IMR-90 (cell line): Measurements from ENCODE around the gene TNFRSF1B. TPM values are rescaled to one million over a fixed set of nuclear protein-coding genes. Genes with fewer than 3 reads are reported as not detected.

Experiments used
- ATAC-seq: fragments of 200-7000 bp; cut with Tn5 transposase; 2 replicates; pipeline ENCODE4 v1.9.1; 2020; ENCODE audit warnings: low read depth, mild to moderate bottlenecking, moderate library complexity
- BruUV-seq: library from RNA; stranded (reverse); fragments of 400-500 nt; replicated peaks from 2 replicates; lab custom pipeline; 2021; lab: Mats Ljungman, UMichigan
- CTCF ChIA-PET: fragments of 300-600 bp; formaldehyde crosslinking; extraction: SDS; loops from one replicate; lab custom pipeline; 2021; ENCODE audit warnings: antibody characterized with exemption; lab: Yijun Ruan, JAX
- POLR2A ChIA-PET: fragments of 300-600 bp; sonication (Branson Sonifier 250); formaldehyde crosslinking; loops from one replicate; lab custom pipeline; 2022; ENCODE audit warnings: antibody characterized with exemption; ENCODE audit not compliant: unreplicated experiment; lab: Charles Lee
- DNase-seq: peaks from one replicate; pipeline ENCODE4 v3.0.0; 2013
- H2AFZ ChIP-seq: replicated peaks from 2 replicates; pipeline ENCODE3; 2013; ENCODE audit warnings: low read length, mild to moderate bottlenecking; ENCODE audit not compliant: poor library complexity
- H2AK5ac ChIP-seq: 2 replicates; pipeline ENCODE4 v1.6.1; 2013; ENCODE audit warnings: low read depth, low read length, inconsistent platforms
- H2AK9ac ChIP-seq: replicated peaks from 2 replicates; pipeline ENCODE3; 2013; ENCODE audit warnings: mild to moderate bottlenecking, low read depth, low read length, moderate library complexity; ENCODE audit not compliant: poor library complexity
- H2BK120ac ChIP-seq: 2 replicates; pipeline ENCODE4 v1.6.1; 2013; ENCODE audit warnings: low read depth, low read length, inconsistent platforms
- H2BK15ac ChIP-seq: 3 replicates; pipeline ENCODE4 v1.6.1; 2013; ENCODE audit warnings: low read depth, low read length, inconsistent platforms
- H2BK20ac ChIP-seq: 2 replicates; pipeline ENCODE4 v1.6.1; 2013; ENCODE audit warnings: low read depth, mild to moderate bottlenecking, inconsistent platforms, low read length, moderate library complexity
- H2BK5ac ChIP-seq: 2 replicates; pipeline ENCODE4 v1.6.1; 2013; ENCODE audit warnings: mild to moderate bottlenecking, low read depth, low read length, inconsistent platforms; ENCODE audit not compliant: poor library complexity, severe bottlenecking
- H3K14ac ChIP-seq: replicated peaks from 2 replicates; pipeline ENCODE4 v1.6.1; 2013; ENCODE audit warnings: low read depth, low read length, inconsistent platforms
- H3K18ac ChIP-seq: 2 replicates; pipeline ENCODE4 v1.6.1; 2013; ENCODE audit warnings: low read depth, low read length, control low read depth
- H3K23ac ChIP-seq: 2 replicates; pipeline ENCODE4 v1.6.1; 2013; ENCODE audit warnings: low read depth, low read length, inconsistent platforms
- H3K27ac ChIP-seq: 2 replicates; pipeline ENCODE4 v1.5.1; 2013; ENCODE audit warnings: mild to moderate bottlenecking, control low read depth, low read length; ENCODE audit not compliant: insufficient read depth
- H3K27me3 ChIP-seq: 2 replicates; pipeline ENCODE4 v1.6.1; 2013; ENCODE audit warnings: low read length; ENCODE audit not compliant: control insufficient read depth, insufficient read depth
- H3K36me3 ChIP-seq: 2 replicates; pipeline ENCODE4 v1.6.1; 2013; ENCODE audit warnings: low read length, mixed read lengths; ENCODE audit not compliant: control insufficient read depth, insufficient read depth
- H3K4ac ChIP-seq: 2 replicates; pipeline ENCODE4 v1.6.1; 2013; ENCODE audit warnings: low read depth, low read length, inconsistent platforms
- H3K4me1 ChIP-seq: 2 replicates; pipeline ENCODE4 v1.6.1; 2013; ENCODE audit warnings: low read length, mixed read lengths; ENCODE audit not compliant: control insufficient read depth, insufficient read depth
- H3K4me2 ChIP-seq: 2 replicates; pipeline ENCODE4 v1.6.1; 2013; ENCODE audit warnings: low read depth, mild to moderate bottlenecking, control low read depth, low read length, moderate library complexity
- H3K4me3 ChIP-seq: 2 replicates; pipeline ENCODE4 v1.5.1; 2013; ENCODE audit warnings: low read depth, mild to moderate bottlenecking, control low read depth, low read length, moderate library complexity; ENCODE audit not compliant: insufficient read depth
- H3K56ac ChIP-seq: 2 replicates; pipeline ENCODE4 v1.6.1; 2013; ENCODE audit warnings: low read length, inconsistent platforms; ENCODE audit not compliant: insufficient read depth; ENCODE audit errors: extremely low read depth
- H3K79me1 ChIP-seq, 2 experiments: 2 replicates each; pipeline ENCODE4 v1.6.1; 2013; ENCODE audit warnings: low read length in 2 of 2, inconsistent platforms in 1 of 2, low read depth in 1 of 2
- H3K9ac ChIP-seq: 2 replicates; pipeline ENCODE4 v1.6.1; 2013; ENCODE audit warnings: low read depth, low read length, control low read depth
- H3K9me1 ChIP-seq: 2 replicates; pipeline ENCODE4 v1.6.1; 2013; ENCODE audit warnings: low read length, inconsistent platforms; ENCODE audit not compliant: insufficient read depth
- H3K9me3 ChIP-seq: 2 replicates; pipeline ENCODE4 v1.6.1; 2013; ENCODE audit warnings: low read length; ENCODE audit not compliant: control insufficient read depth, insufficient read depth
- H4K20me1 ChIP-seq: 2 replicates; pipeline ENCODE4 v1.6.1; 2013; ENCODE audit warnings: low read length, inconsistent platforms; ENCODE audit not compliant: insufficient read depth
- H4K5ac ChIP-seq: 2 replicates; pipeline ENCODE4 v1.6.1; 2013; ENCODE audit warnings: mild to moderate bottlenecking, low read depth, low read length, control low read depth
- H4K8ac ChIP-seq, 2 experiments: 2 replicates each; pipeline ENCODE4 v1.6.1; 2013; ENCODE audit warnings: low read depth in 2 of 2, low read length in 2 of 2, control low read depth in 1 of 2, inconsistent platforms in 1 of 2
- H4K91ac ChIP-seq: 2 replicates; pipeline ENCODE4 v1.6.1; 2013; ENCODE audit warnings: low read depth, low read length, inconsistent platforms; ENCODE audit not compliant: insufficient read depth
- BHLHE40 ChIP-seq: fragments of 150-350 bp; IDR thresholded peaks from 2 replicates; pipeline ENCODE4 v1.6.1; 2016; ENCODE audit warnings: mild to moderate bottlenecking, low read depth, low read length
- CEBPB ChIP-seq: IDR thresholded peaks from 2 replicates; pipeline ENCODE4 v1.6.1; 2012; ENCODE audit warnings: low read depth, low read length, improper control_type of control experiment
- CHD1 ChIP-seq: IDR thresholded peaks from 2 replicates; pipeline ENCODE4 v1.6.1; 2012; ENCODE audit warnings: low read depth, low read length, improper control_type of control experiment
- FOS ChIP-seq: fragments of 150-350 bp; IDR thresholded peaks from 2 replicates; pipeline ENCODE4 v1.6.1; 2016; ENCODE audit warnings: low read depth, low read length
- MAFK ChIP-seq: IDR thresholded peaks from 2 replicates; pipeline ENCODE4 v1.6.1; 2012; ENCODE audit warnings: low read depth, low read length, improper control_type of control experiment
- MAZ ChIP-seq: IDR thresholded peaks from 2 replicates; pipeline ENCODE4 v1.6.1; 2012; ENCODE audit warnings: low read depth, mild to moderate bottlenecking, low read length, improper control_type of control experiment, moderate library complexity, borderline replicate concordance
- MXI1 ChIP-seq: IDR thresholded peaks from 2 replicates; pipeline ENCODE4 v1.6.1; 2012; ENCODE audit warnings: low read depth, mild to moderate bottlenecking, low read length, moderate library complexity, borderline replicate concordance
- NFE2L2 ChIP-seq: fragments of 150-350 bp; IDR thresholded peaks from 2 replicates; pipeline ENCODE4 v1.6.1; 2016; ENCODE audit warnings: low read depth, mild to moderate bottlenecking, low read length
- POLR2A ChIP-seq: IDR thresholded peaks from 2 replicates; pipeline ENCODE4 v1.6.1; 2012; ENCODE audit warnings: mild to moderate bottlenecking, low read depth, low read length
- RAD21 ChIP-seq: IDR thresholded peaks from 2 replicates; pipeline ENCODE4 v1.6.1; 2012; ENCODE audit warnings: low read length, improper control_type of control experiment
- RCOR1 ChIP-seq: IDR thresholded peaks from 2 replicates; pipeline ENCODE4 v1.6.1; 2012; ENCODE audit warnings: mild to moderate bottlenecking, low read length, improper control_type of control experiment; ENCODE audit not compliant: insufficient replicate concordance
- RFX5 ChIP-seq: IDR thresholded peaks from 2 replicates; pipeline ENCODE4 v1.8.0; 2012; ENCODE audit warnings: low read depth, mild to moderate bottlenecking, low read length, moderate library complexity
- SMC3 ChIP-seq: fragments of 150-350 bp; IDR thresholded peaks from 2 replicates; pipeline ENCODE4 v1.6.1; 2016; ENCODE audit warnings: low read depth, mild to moderate bottlenecking, antibody characterized with exemption, low read length, moderate library complexity
- whole genome bisulfite sequencing, 2 experiments: methylation state at CpG; one replicate each; pipeline versions ENCODE4 v1.1.5 to v1.1.7; 2013; ENCODE audit warnings: missing lambda C conversion rate in 2 of 2; ENCODE audit not compliant: insufficient read length in 1 of 2; ENCODE audit errors: extremely low coverage in 2 of 2; 5-methylcytosine and 5-hydroxymethylcytosine counted together
- dilution Hi-C: fragments of 300-500 bp; cut with HindIII; formaldehyde crosslinking; loops from one replicate; pipeline ENCODE4 v1.14.3; 2018; ENCODE audit warnings: low sequenced_read_pairs; ENCODE audit not compliant: unreplicated experiment
- in situ Hi-C: fragments of 300-500 bp; cut with MboI; formaldehyde crosslinking; loops from 3 replicates; pipeline ENCODE4 v1.14.3; 2019; ENCODE audit warnings: low sequenced_read_pairs, inconsistent platforms, mixed read lengths
- intact Hi-C: fragments of 100-400 bp; cut with micrococcal nuclease; formaldehyde crosslinking; loops from 2 replicates; pipeline ENCODE4 v1.10.0; 2022
- polyA plus RNA-seq, 3 experiments: library from polyadenylated mRNA; depleted of rRNA; stranded (reverse); fragments of >200 nt; gene quantifications; 2 replicates each; pipeline ENCODE4 v1.2.3, GENCODE V29; 2012; ENCODE audit warnings: low replicate concordance in 1 of 3
- total RNA-seq: library from RNA; depleted of rRNA; stranded (reverse); fragments of >200 nt; gene quantifications from 2 replicates; pipeline ENCODE4 v1.2.3, GENCODE V29; 2012
- TF ChIP-seq, protein P1 (sequence below): fragments of 150-350 bp; IDR thresholded peaks from 2 replicates; pipeline ENCODE4 v1.6.1; 2017; ENCODE audit warnings: mild to moderate bottlenecking, antibody characterized with exemption, low read length, low read depth
- TF ChIP-seq, protein P2 (sequence below): fragments of 150-350 bp; IDR thresholded peaks from 2 replicates; pipeline ENCODE4 v1.6.1; 2016; ENCODE audit warnings: low read depth, mild to moderate bottlenecking, low read length, moderate library complexity, borderline replicate concordance

Gene TNFRSF1B
- total and polyA plus RNA-seq, 2 of the 4 experiments (the other 2 are of a cell fraction) = 4.3 to 8.9 TPM

DNA sequence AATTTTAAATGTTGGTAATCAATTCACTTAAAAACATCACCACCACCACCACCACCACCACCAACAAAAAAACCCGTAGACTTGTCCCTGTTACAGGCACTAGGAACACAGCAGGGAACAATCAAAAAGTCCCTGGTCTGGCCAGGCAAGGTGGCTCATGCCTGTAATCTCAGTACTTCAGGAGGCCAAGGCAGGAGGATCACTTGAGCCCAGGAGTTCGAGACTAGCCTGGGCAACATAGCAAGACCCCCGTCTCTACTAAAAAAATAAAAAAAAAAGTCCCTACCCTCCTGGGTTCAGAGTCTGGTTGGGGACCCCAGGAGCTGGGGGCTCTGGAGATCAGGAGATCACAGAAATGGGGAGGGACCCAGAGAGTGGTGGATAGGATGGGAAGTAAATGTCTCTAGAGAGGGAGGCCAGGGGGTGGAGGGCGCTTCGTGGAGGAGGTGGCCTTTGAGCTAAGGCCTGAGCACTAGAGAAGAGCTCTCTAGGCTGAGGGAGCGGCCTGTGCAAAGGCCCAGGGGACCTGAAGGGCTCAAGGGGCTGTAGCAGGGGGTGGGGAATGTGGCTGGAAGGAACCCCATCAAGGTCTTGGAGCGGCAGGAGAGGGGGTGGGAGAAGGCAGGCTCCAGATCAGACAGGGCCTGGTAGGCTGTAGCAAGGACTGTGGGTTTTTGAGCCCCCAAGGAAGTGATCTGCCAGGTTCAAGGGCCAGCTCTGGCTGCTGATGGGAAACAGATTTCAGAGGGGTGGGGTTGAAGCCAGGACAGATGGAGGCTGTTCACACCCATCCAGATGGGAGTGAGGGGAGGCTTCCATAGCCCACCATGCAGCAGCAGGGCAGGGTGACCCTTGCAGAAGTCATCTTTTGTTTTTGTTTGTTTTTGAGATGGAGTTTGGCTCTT is 38.2 kb downstream of the TNFRSF1B start:
- H3K23ac ChIP-seq = no peak overlapping the region
- DNase-seq (no peak), ATAC-seq (no peak)
- H2BK20ac ChIP-seq = no peak overlapping the region
- no peak overlapping the region for H3K4ac ChIP-seq
- H3K4me3 ChIP-seq = no peak overlapping the region
- no peaks in the 10 kb centered on the region for H4K20me1 ChIP-seq
- H2BK15ac ChIP-seq = no peak overlapping the region
- no peaks in the 10 kb centered on the region for H3K9me1 ChIP-seq
- no TSS peak for BruUV-seq
- no peaks in the 10 kb centered on the region for H3K27me3 ChIP-seq
- WGBS, 2 experiments = no CpG with 5 or more reads among the region's 7 CpGs
- H3K18ac ChIP-seq = no peak overlapping the region
- no peak overlapping the region for H4K8ac ChIP-seq
- H3K4me1 ChIP-seq = no peaks in the 10 kb centered on the region; the same call in 1 of the 2 replicates
- H4K91ac ChIP-seq = no peak overlapping the region
- H3K56ac ChIP-seq = no peak overlapping the region
- H3K9me3 ChIP-seq = no peaks in the 10 kb centered on the region
- no peak overlapping the region for H4K5ac ChIP-seq
- H2BK120ac ChIP-seq = no peak overlapping the region
- no peak overlapping the region for H3K27ac ChIP-seq
- no peak overlapping the region for H3K14ac ChIP-seq
- dilution Hi-C loops = no loop called here
- no peak overlapping the region for H2AFZ ChIP-seq
- H3K36me3 ChIP-seq = peaks cover 19% of the 10 kb centered on the region
- ChIA-PET CTCF (interaction anchor here (4.4 kb wide), 1 partner anchor 81 kb away, joined by 27 read pairs; no protein-coding TSS in a partner anchor), POLR2A (no interaction called here)
- intact Hi-C loops = loop anchor here (5.0 kb wide), 1 partner anchor 188 kb away; the partner anchor contains the start of gene MIIP
- H3K9ac ChIP-seq = no peak overlapping the region
- in situ Hi-C loops = loop anchor here (5.0 kb wide), 1 partner anchor 78 kb away; no protein-coding TSS in a partner anchor
- H2BK5ac ChIP-seq = no peak overlapping the region
- H3K4me2 ChIP-seq = no peak overlapping the region
- H3K79me1 ChIP-seq = no peaks in the 10 kb centered on the region
- no peak overlapping the region for H2AK5ac ChIP-seq
- peak overlapping the region; percentile 92 for H2AK9ac ChIP-seq
- TF ChIP-seq MAZ = no peak
- TF ChIP-seq BHLHE40 = no peak
- TF ChIP-seq, protein P1, sequence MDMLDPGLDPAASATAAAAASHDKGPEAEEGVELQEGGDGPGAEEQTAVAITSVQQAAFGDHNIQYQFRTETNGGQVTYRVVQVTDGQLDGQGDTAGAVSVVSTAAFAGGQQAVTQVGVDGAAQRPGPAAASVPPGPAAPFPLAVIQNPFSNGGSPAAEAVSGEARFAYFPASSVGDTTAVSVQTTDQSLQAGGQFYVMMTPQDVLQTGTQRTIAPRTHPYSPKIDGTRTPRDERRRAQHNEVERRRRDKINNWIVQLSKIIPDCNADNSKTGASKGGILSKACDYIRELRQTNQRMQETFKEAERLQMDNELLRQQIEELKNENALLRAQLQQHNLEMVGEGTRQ = no peak
- TF ChIP-seq MXI1 = no peak
- no peak for TF ChIP-seq RFX5
- no peak for TF ChIP-seq RCOR1
- no peak for TF ChIP-seq CHD1
- no peak for TF ChIP-seq MAFK
- no peak for TF ChIP-seq FOS
- no peak for TF ChIP-seq SMC3
- TF ChIP-seq RAD21 = no peak
- TF ChIP-seq POLR2A = no peak
- no peak for TF ChIP-seq CEBPB
- TF ChIP-seq, protein P2, sequence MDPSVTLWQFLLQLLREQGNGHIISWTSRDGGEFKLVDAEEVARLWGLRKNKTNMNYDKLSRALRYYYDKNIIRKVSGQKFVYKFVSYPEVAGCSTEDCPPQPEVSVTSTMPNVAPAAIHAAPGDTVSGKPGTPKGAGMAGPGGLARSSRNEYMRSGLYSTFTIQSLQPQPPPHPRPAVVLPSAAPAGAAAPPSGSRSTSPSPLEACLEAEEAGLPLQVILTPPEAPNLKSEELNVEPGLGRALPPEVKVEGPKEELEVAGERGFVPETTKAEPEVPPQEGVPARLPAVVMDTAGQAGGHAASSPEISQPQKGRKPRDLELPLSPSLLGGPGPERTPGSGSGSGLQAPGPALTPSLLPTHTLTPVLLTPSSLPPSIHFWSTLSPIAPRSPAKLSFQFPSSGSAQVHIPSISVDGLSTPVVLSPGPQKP = no peak
- no peak for TF ChIP-seq NFE2L2
